T-helper 9 cell (primary cell): Measurements from ENCODE around the gene RPL12.

Source experiments
- DNase-seq: peaks from one replicate; pipeline ENCODE4 v3.0.0-alpha.2; 2020
- total RNA-seq, 2 donors: gene quantifications; one replicate each; lab custom pipeline; 2026; lab: John Stamatoyannopoulos, UW

The RPL12 gene
- 814 to 1,187 reads per million in 2 donors for total RNA-seq

- DNase-seq = peak; percentile 100
These were observed at the start of gene RPL12, which contains the start of gene LRSAM1 for GRCh38 chr9:127450830-127451607. TSS of gene RPL12 (minus strand) at chr9:127451406. CDS start at chr9:127451317, 89 bp downstream. TSS of gene LRSAM1 (plus strand) at chr9:127451510. CDS start at chr9:127454528, 3,018 bp downstream.

GRCh38 chr9:127500862-127501261 lies 49.7 kb upstream of the RPL12 start:
- DNase-seq = no peak

- DNase-seq = no peak
These were observed 49.2 kb upstream of the RPL12 start for GRCh38 chr9:127500399-127500798.

GRCh38 chr9:127498298-127498697 lies 47.1 kb upstream of the RPL12 start:
- DNase-seq = no peak

- no peak for DNase-seq
These were observed 46.6 kb upstream of the RPL12 start for GRCh38 chr9:127497656-127498290.

GRCh38 chr9:127496974-127497373 lies 45.8 kb upstream of the RPL12 start:
- DNase-seq = no peak

- DNase-seq = no peak
These were observed 44.8 kb upstream of the RPL12 start for GRCh38 chr9:127495884-127496555.

- no peak for DNase-seq
These were observed 43.1 kb upstream of the RPL12 start for GRCh38 chr9:127494304-127494702.

- DNase-seq = no peak
These were observed 42.5 kb upstream of the RPL12 start for GRCh38 chr9:127493592-127494303.

- DNase-seq = no peak
These were observed 41.4 kb upstream of the RPL12 start for GRCh38 chr9:127492616-127493015.

- no peak for DNase-seq
These were observed 40.3 kb upstream of the RPL12 start for GRCh38 chr9:127491516-127491915.

GRCh38 chr9:127490535-127491230 lies 39.5 kb upstream of the RPL12 start:
- DNase-seq = no peak

- DNase-seq = no peak
These were observed 38.4 kb upstream of the RPL12 start for GRCh38 chr9:127489471-127490115.

- DNase-seq = no peak
These were observed 37.7 kb upstream of the RPL12 start for GRCh38 chr9:127488946-127489345.

GRCh38 chr9:127485995-127486394 lies 34.8 kb upstream of the RPL12 start:
- no peak for DNase-seq

- no peak for DNase-seq
These were observed 31.5 kb upstream of the RPL12 start for GRCh38 chr9:127482662-127483061.

GRCh38 chr9:127479507-127480081 lies 28.4 kb upstream of the RPL12 start:
- DNase-seq = no peak

- DNase-seq = no peak
These were observed 23.4 kb upstream of the RPL12 start for GRCh38 chr9:127474592-127474991.

GRCh38 chr9:127473932-127474331 lies 22.7 kb upstream of the RPL12 start:
- no peak for DNase-seq

GRCh38 chr9:127473501-127473900 lies 22.3 kb upstream of the RPL12 start:
- no peak for DNase-seq

GRCh38 chr9:127470662-127471061 lies 19.5 kb upstream of the RPL12 start:
- no peak for DNase-seq
